NCI-H2196 treated with DMSO at 0.1 percent for 48 hours (cell line): Measurements from ENCODE around the gene PLA2G12B.
A peak's percentile ranks its signal among the peaks of the same experiment; 100 is the strongest.
"Not testable (repeated sequence)": the region's sequence is repeated elsewhere in the genome, so short reads cannot be mapped to it uniquely, and the experiment has no call there.

Experiments
- DNase-seq: peaks from one replicate; lab custom pipeline; 2025; ENCODE audit not compliant: unreplicated experiment; lab: John Stamatoyannopoulos, UW

The PLA2G12B gene, protein sequence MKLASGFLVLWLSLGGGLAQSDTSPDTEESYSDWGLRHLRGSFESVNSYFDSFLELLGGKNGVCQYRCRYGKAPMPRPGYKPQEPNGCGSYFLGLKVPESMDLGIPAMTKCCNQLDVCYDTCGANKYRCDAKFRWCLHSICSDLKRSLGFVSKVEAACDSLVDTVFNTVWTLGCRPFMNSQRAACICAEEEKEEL

DNA sequence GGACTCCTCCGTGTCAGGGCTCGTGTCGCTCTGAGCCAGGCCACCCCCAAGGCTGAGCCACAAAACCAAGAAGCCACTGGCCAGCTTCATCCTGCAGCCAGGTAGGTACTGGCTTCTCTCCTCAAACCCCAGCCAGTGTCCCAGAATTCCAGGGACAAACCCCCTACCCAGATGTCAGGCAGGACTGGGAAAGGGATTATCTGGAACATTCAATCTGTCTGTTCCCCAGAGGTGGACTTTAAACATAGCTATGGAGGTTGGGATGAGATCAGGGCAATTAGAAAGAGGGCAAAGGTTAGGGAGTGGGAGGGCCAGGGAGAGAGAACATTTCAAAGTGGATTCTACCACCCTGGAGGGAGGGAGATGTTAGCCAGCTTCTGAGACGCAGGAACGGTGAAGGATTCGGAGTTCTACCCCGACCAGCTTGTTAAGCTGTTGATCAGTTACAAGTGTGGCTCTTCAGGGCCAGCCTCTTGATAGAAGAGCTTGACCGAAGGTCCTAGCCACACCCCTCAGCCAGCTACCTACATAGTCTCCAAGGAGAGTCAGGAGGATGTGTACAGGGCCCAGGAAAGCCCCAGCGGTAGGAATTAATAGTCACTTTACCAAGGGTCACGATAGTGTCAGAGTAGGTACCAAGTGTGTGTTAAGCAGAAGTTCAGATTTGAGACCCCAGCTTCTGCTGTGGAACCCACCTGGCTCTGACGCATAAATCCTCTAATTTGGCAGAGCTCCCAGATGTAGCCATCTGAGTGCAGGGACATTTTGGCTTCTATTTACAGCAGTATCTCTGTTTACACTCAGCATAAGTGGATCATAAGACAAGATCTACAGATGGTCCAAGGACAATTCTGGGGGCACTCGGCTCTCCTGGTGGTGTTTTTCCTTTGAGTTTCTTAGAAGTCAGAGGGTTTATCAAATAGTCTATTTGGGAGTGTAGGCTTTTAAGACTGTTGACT is at the start of gene PLA2G12B:
PLA2G12B (minus strand) TSS at position 211 of the 959 bp plus-strand sequence; CDS start at position 90, 121 bp downstream.
- peak; percentile 32 for DNase-seq

DNA sequence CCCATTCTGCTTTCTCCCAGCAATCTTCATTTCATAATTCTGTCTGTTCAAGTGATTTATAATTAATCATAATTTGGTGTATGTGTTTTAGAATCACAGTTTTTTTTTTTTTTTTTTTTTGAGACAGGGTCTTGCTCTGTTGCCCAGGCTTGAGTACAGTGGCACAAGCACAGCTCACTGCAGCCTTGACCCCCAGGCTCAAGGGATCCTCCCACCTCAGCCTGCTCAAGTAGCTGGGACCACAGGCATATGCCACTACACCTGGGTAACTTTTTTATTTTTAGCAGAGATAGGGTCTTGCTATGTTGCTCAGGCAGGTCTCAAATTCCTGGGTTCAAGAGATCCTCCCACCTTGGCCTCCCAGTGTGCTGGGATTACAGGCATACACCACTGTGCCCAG is 49.2 kb upstream of the PLA2G12B start:
- no peak for DNase-seq

DNA sequence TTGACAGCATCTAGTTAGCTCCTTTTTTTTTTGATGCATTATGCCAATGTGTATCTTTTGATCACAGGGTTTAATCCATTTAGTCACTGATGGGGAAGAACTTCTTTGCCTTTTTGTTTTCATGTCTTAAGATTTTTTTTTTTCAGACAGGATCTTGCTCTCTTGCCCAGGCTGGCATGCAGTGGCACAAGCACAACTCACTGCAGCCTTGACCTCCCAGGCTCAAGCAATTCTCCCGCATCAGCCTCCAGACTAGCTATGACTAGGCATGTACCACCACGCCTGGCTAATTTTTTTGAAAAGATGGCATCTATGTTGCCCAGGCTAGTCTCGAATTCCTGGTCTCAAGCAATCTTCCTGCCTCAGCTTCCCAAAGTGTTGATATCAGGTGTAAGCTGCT is 46.4 kb upstream of the PLA2G12B start:
- DNase-seq, result no peak

- DNase-seq, result no peak
These were observed 42.5 kb upstream of the PLA2G12B start for GRCh38 chr10:72997099-72997498.

- DNase-seq, result not testable (repeated sequence)
These were observed 40.9 kb upstream of the PLA2G12B start for GRCh38 chr10:72995459-72995858.

- not testable (repeated sequence) for DNase-seq
These were observed 35.2 kb upstream of the PLA2G12B start for GRCh38 chr10:72989771-72990170.

DNA sequence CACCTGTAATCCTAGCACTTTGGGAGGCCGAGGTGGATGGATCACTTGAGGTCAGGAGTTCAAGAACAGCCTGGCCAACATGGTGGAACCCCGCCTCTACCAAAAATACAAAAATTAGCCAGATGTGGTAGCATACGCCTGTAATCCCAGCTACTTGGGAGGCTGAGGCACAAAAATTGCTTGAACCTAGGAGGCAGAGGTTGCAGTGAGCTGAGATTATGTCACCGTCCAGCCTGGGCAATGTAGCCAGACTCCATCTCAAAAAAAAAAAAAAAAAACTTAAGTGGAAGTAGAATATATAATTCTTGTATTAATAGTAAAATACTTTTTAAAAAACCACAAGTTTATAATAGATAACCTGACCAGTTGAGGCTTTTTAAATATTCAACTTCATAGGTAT is 30.0 kb upstream of the PLA2G12B start:
- DNase-seq, result not testable (repeated sequence)

- no peak for DNase-seq
These were observed 27.4 kb upstream of the PLA2G12B start for GRCh38 chr10:72981882-72982529.

DNA sequence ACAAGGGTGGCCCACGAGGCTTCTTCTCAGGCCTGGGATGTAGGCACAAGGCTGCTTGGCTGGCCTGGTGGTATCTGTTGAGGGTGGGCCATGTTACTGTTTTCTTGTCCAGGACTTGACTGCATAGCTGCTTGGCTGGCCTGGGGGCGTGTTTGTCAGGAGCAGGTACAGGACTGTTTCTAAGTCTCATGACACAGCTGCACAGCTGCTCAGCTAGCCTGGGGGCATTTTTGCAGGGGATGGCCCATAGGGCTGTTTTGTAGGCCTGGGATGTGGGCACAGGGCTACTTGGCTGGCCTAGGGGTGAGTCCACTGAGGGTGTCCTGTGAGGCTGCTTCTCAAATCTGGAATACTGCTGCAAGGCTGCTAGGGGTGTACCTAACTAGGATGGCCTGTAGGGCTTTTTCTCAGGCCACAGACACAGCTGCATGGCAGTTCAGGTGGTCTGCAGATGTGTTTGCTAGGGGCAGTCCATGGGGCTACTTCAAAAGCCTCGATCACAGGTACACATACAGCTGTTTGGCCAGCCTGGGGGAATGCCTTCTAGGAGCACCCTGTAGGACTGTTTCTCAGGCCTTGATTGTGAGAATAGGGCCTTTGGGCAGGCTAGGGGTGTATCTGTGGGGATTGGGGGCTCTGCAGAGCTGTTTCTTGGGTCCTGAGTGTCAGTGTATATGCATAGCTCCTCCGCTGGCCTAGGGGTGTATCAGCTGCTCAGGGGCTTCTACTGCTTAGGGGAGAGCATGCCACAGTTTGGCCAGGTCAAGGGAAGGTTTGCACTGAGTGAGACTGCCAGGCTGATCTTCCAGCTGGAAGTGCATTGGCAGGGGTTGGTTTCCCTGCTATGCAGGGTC is 26.6 kb upstream of the PLA2G12B start:
- DNase-seq, result no peak

DNA sequence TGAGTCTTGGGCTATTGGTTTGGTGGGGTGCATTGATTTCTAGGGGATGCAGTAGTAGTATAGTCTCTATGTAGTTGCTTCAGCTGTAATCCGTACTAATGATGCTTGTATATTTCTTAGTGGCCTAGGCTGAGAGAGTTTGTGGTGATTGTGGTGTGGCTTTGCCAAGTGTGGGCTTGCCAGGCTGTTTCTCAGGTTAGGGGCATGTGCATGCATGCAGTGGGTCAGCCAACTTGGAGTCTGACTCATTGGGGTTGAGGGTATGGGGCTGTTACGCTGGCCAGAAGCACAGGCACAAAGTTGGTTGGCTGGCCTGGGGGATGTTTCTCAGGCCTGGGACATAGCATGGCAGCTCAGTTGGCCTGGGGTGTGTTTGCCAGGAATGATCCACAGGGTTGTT is 25.7 kb upstream of the PLA2G12B start:
- DNase-seq, result no peak

DNA sequence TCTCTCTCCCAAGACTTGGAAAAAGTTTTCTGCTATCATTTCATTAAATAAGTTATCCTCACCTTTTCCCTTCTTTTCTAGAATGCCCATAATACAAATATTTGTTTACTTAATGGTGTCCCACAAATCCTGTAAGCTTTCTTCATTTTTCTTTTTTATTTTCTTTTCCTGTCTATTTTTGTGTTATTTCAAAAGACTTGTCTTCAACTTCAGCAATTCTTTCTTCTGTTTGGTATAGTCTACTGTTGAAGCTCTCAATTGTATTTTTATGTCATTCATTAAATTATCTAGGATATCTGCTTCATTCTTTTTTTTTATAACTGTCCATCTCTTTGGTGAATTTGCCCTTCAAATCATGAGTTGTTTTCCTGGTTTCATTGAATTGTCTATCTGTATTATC is 25.1 kb upstream of the PLA2G12B start:
- DNase-seq, result no peak

DNA sequence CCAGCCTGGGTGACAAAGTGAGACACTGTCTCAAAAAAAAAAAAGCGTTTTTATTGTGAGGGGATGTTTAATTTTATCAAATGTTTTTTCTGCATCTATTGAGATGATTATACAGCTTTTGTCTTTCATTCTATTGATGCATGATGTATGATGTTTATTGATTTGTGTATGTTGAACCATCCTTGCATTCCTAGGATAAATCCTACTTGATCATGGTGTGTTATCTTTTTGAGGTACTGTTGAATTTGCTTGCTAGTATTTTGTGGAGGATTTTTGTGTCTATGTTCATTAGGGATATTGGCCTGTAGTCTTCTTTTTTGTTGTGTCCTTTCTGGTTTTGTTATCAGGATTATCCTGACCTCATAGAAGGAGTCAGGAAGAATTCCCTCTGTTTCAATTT is 22.3 kb upstream of the PLA2G12B start:
- DNase-seq, result no peak

GRCh38 chr10:72956001-72956400 is 1.4 kb upstream of the PLA2G12B start:
- DNase-seq, result no peak

DNA sequence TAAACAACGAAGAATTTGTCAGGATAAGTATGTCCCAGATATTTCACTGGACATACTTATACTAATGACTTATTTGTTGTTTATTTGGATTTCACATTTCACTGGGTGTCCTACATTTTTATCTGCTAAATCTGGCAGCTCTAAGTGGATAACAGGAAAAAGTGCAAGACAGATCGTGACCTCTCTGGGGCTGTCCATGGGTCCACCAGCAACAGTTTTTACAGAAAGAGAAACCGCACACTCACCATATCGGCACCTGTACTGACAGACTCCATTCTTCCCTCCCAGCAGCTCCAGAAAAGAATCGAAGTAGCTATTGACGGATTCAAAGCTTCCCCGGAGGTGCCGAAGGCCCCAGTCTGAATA is 393 bp downstream of the PLA2G12B start:
- no peak for DNase-seq

- no peak for DNase-seq
These were observed 919 bp downstream of the PLA2G12B start for GRCh38 chr10:72953687-72954086.

DNA sequence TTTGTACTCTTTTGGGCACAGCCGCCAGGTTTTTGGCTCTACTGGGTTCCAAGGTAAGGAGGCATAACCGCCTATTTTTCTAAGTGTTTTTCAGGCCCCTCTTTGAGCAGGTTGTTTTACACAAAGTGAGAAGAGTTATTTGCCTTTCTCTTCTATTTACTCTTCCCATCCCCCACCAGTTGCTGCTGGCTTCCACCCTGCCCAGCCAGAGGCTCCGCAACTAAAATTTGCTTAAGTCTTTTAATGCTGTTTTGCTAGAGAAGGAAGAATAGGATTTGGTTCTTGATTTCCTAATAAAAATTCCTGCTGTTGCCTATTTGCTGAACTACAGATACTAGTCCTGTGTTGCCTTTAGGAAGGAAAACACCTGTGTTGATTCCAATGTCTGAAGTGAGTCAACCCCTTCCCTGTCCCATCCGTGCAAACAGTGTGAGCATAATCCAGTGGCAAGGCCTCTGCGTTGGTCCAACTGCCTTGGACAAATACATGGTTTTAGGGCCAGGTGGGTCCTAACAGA is 1.9 kb downstream of the PLA2G12B start:
- DNase-seq, result no peak

GRCh38 chr10:72952189-72952588 is 2.4 kb downstream of the PLA2G12B start:
- no peak for DNase-seq

DNA sequence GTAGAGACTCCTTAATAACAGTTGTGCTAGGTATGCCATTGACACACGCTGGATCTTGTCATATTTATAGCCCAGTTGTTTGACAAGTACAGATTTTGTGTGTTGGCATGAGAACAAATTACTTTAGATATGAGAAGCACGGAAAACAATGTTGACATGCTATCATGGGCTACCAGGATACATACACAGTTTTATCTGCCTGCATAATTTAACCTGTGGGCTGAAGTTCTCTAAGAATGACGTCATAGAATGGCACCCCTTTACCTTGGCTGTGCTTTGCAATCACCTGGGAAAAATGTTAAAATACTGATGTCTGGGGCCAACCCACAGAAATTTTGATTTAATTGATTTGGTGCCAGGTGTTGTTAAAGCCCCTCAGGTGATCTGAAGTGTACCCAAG is 2.8 kb downstream of the PLA2G12B start:
- no peak for DNase-seq

- DNase-seq, result no peak
These were observed 5.8 kb downstream of the PLA2G12B start for GRCh38 chr10:72948762-72949161.

- no peak for DNase-seq
These were observed 7.6 kb downstream of the PLA2G12B start for GRCh38 chr10:72946963-72947362.
